ENCODE results near the gene RIOK3.

DNA sequence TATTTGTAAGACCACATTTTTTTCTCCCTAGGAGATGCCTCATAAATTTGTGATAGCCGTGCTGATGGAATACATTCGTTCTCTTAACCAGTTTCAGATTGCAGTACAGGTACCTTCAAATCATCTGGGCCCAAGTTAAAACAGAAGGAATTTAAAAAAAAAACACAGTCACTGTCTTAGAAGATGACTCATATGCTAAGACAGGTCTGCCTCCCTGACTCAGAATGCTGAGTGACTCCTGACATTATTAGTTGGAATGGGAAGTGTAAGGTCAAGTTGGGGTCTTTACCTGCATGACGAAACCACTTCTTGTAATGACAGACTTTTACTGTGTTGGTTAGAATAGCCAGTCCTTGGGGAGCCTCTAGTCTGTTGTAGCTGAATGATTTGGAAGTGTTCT lies 76.5 kb downstream of the RIOK3 start:
- TF ChIP-seq, protein P1, sequence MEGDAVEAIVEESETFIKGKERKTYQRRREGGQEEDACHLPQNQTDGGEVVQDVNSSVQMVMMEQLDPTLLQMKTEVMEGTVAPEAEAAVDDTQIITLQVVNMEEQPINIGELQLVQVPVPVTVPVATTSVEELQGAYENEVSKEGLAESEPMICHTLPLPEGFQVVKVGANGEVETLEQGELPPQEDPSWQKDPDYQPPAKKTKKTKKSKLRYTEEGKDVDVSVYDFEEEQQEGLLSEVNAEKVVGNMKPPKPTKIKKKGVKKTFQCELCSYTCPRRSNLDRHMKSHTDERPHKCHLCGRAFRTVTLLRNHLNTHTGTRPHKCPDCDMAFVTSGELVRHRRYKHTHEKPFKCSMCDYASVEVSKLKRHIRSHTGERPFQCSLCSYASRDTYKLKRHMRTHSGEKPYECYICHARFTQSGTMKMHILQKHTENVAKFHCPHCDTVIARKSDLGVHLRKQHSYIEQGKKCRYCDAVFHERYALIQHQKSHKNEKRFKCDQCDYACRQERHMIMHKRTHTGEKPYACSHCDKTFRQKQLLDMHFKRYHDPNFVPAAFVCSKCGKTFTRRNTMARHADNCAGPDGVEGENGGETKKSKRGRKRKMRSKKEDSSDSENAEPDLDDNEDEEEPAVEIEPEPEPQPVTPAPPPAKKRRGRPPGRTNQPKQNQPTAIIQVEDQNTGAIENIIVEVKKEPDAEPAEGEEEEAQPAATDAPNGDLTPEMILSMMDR (IDR thresholded peaks at IDR 0.05) = no peak
- TF ChIP-seq POLR2AphosphoS5 (IDR thresholded peaks at IDR 0.05) = no peak
- TF ChIP-seq EP300 (IDR thresholded peaks at IDR 0.05) = no peak
